Middle frontal gyrus (tissue), 1 donor: ENCODE data around the gene RIPK1.
A peak's percentile ranks its signal among the peaks of the same experiment; 100 is the strongest.

ENCODE experiments used
- DNase-seq: peaks from one replicate; pipeline ENCODE4 v3.0.0-alpha.2; 2015; ENCODE audit warnings: low spot score; ENCODE audit errors: extremely low spot score

The RIPK1 gene

GRCh38 chr6:3159805-3160781, 91.8 kb downstream of the RIPK1 start:
- DNase-seq, result no peak

- no peak for DNase-seq
Observed at GRCh38 chr6:3162067-3162497, 93.8 kb downstream of the RIPK1 start.

- DNase-seq, result peak; percentile 58
Observed at GRCh38 chr6:3162565-3163247, 94.4 kb downstream of the RIPK1 start.

GRCh38 chr6:3163248-3163594, 94.9 kb downstream of the RIPK1 start:
- no peak for DNase-seq

GRCh38 chr6:3164388-3164787, 96.1 kb downstream of the RIPK1 start:
- DNase-seq, result no peak
